Right lobe of liver (tissue), 4 donors: ENCODE data around the gene SCN4A.

Experiments used
- CTCF ChIP-seq, 4 donors: fragments of 200-600 bp in 3 of 4; fragments of 450-650 bp in 1 of 4; IDR thresholded peaks; one replicate each; pipeline versions ENCODE4 v1.5.1 to v1.8.0; 2016 to 2022; ENCODE audit warnings: antibody characterized with exemption in 4 of 4, mild to moderate bottlenecking in 2 of 4
- POLR2A ChIP-seq: fragments of 450-650 bp; IDR thresholded peaks from one replicate; pipeline ENCODE4 v1.6.1; 2017; ENCODE audit warnings: antibody characterized with exemption, mild to moderate bottlenecking
- donor health status: DM: no; HTN: no; CAD: no.
- donor health status: DM: no; HTN: no; CAD: no.
- donor health status: DM: no; HTN: yes; CAD: no.

- no peak for TF ChIP-seq CTCF (IDR thresholded peaks at IDR 0.05)
- no peak for TF ChIP-seq POLR2A
Measured at GRCh38 chr17:63933598-63933997, 39.1 kb downstream of the SCN4A start.
